Measurements from ENCODE around the gene RIBC2. TPM values are rescaled to one million over a fixed set of nuclear protein-coding genes. Genes with fewer than 3 reads are reported as not detected.

The RIBC2 gene
- polyA plus RNA-seq, 3 donors, result 6.2 to 9.2 (median 6.3) TPM

- DNase-seq (ENCODE audit: low read depth in 3 of 3, low spot score in 2 of 3), result no peak
These were observed 56.0 kb downstream of the RIBC2 start for GRCh38 chr22:45469281-45470073.

GRCh38 chr22:45470871-45471270 is 57.4 kb downstream of the RIBC2 start:
- no peak for DNase-seq (ENCODE audit: low read depth in 3 of 3, low spot score in 2 of 3)

GRCh38 chr22:45472426-45472825 is 58.9 kb downstream of the RIBC2 start:
- DNase-seq (ENCODE audit: low read depth in 3 of 3, low spot score in 2 of 3), result no peak

- no peak for DNase-seq (ENCODE audit: low read depth in 3 of 3, low spot score in 2 of 3)
These were observed 60.2 kb downstream of the RIBC2 start for GRCh38 chr22:45473626-45474237.

DNA sequence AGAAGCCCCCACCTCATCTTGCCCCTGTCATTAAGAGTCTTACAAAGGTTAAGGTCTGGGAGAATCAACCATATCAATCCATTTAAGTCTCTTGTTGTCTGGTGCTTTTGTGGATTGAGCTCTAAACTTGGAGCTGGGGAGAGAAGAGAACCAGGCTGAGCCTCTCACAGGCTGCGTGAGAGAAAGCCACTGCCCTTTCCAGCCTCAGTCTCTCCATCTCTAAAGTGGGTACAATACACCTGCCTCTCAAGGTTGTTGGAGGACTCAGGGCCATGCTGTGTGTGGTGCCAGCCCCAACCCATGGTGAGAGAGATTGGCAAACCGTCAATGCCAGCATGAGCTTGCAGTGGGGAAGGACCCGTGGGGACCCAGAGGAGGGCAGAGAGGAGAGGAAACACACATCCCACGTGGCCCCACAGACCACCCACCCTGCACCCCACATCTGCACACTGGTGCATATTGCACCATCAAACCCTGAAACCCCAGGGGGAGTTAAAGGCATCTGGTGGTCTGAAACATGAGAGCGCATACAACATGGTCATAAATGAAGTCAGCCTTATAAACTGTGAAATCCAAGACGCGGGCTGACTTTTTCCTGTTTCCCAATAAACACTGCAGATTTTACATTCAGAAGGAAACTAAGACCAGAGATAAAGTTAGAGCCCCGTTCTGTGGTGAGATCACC is 61.7 kb downstream of the RIBC2 start:
- DNase-seq (ENCODE audit: low read depth in 3 of 3, low spot score in 2 of 3), result no peak

DNA sequence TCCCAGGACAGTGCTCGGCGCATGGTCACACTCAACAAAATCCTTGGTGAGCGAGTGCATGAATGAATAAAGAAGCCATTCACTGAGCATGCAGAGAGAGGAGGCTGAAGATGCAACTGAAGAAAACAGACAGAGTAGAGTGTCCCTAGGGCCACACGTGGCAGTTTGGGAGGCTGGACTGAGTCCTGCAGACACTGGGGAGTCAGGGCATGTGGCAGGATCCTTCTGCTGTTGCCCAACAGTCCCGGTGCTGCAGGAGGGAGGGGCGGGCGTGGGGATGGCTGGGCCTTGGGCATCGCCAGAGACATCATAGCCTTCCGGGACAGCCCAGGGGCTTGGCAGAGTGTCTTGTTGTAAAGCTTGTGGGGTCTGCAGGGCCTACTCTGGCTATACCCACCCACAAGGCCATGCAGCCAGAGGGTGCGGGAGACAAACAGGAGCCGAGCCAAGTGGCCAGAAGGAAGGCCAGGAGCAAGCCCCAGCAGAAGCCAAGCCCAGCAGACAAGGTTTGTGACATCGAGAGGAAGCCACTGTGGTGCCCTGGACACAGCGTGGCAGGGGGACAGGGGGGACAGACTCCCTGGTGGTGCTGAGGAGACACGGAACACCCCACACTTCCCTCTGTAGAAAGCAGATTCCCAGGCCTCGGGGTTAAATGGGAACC is 62.5 kb downstream of the RIBC2 start:
- DNase-seq (ENCODE audit: low read depth in 3 of 3, low spot score in 2 of 3), result no peak

GRCh38 chr22:45476814-45477213 is 63.3 kb downstream of the RIBC2 start:
- no peak for DNase-seq (ENCODE audit: low read depth in 3 of 3, low spot score in 2 of 3)

GRCh38 chr22:45477366-45478107 is 64.0 kb downstream of the RIBC2 start:
- no peak for DNase-seq (ENCODE audit: low read depth in 3 of 3, low spot score in 2 of 3)

GRCh38 chr22:45478108-45478771 is 64.7 kb downstream of the RIBC2 start:
- DNase-seq (ENCODE audit: low read depth in 3 of 3, low spot score in 2 of 3), result no peak

- DNase-seq (ENCODE audit: low read depth in 3 of 3, low spot score in 2 of 3), result no peak
These were observed 67.2 kb downstream of the RIBC2 start for GRCh38 chr22:45480717-45481116.

DNA sequence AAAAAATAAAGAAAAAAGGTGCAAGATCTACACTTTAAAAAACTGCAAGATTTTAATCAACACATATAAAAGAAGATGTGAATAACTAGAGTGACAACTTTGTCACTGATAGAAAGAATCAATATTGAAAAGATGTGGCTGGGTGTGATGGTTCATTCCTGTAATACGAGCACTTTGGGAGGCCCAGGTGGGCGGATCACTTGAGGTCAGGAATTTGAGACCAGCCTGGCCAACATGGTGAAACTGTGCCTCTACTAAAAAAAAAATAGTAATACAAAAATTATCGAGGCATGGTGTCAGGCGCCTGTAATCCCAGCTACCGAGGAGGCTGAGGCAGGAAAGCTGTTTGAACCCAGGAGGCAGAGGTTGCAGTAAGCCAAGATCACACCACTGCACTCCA is 68.2 kb downstream of the RIBC2 start:
- no peak for DNase-seq (ENCODE audit: low read depth in 3 of 3, low spot score in 2 of 3)

Other genes with a start within 250 kb of the RIBC2 start
- 10 to 100 TPM; 49.4 to 55.1 (median 51.4) TPM for gene NUP50, start 249.8 kb upstream of the RIBC2 start, polyA plus RNA-seq (ENCODE audit: insufficient read length in 3 of 3)
- gene KIAA0930, start 172.8 kb upstream of the RIBC2 start, polyA plus RNA-seq (ENCODE audit: insufficient read length in 3 of 3), result 10 to 100 TPM; 16.8 to 17.8 (median 16.8) TPM
- gene UPK3A, start 128.7 kb upstream of the RIBC2 start, polyA plus RNA-seq (ENCODE audit: insufficient read length in 3 of 3), result 1 to 10 TPM in 2 of 3 donors, under 1 TPM in 1; 0.15 to 1.8 (median 1.3) TPM
- gene FAM118A, start 103.8 kb upstream of the RIBC2 start, polyA plus RNA-seq (ENCODE audit: insufficient read length in 3 of 3), result 10 to 100 TPM; 16.8 to 21.5 (median 19.7) TPM
- gene SMC1B, start 94 bp upstream of the RIBC2 start, polyA plus RNA-seq (ENCODE audit: insufficient read length in 3 of 3), result under 1 TPM; 0.11 to 0.42 (median 0.25) TPM
- gene FBLN1, start 89.2 kb downstream of the RIBC2 start, polyA plus RNA-seq (ENCODE audit: insufficient read length in 3 of 3), result 100 to 1,000 TPM in 1 of 3 donors, 10 to 100 TPM in 2; 79.1 to 105 (median 97.9) TPM

All from right renal cortex interstitium (tissue), 3 donors.